Panc1 (cell line): Measurements from ENCODE around the gene AMN. TPM values are rescaled to one million over a fixed set of nuclear protein-coding genes. Genes with fewer than 3 reads are reported as not detected.

Experiments used
- ATAC-seq: fragments of 200-7000 bp; cut with Tn5 transposase; 2 replicates; pipeline ENCODE4 v1.9.1; 2020; ENCODE audit warnings: mild to moderate bottlenecking, moderate library complexity
- BruUV-seq: library from RNA; stranded (reverse); fragments of 400-500 nt; replicated peaks from 2 replicates; lab custom pipeline; 2021; lab: Mats Ljungman, UMichigan
- CTCF ChIA-PET: fragments of 300-600 bp; sonication (Branson Sonifier 250); formaldehyde crosslinking; loops from one replicate; lab custom pipeline; 2022; ENCODE audit warnings: antibody characterized with exemption; lab: Charles Lee
- POLR2A ChIA-PET: fragments of 300-600 bp; sonication (Branson Sonifier 250); formaldehyde crosslinking; loops from one replicate; lab custom pipeline; 2022; ENCODE audit warnings: antibody characterized with exemption; lab: Charles Lee
- DNase-seq: peaks from one replicate; pipeline ENCODE4 v3.0.0-alpha.2; 2010; ENCODE audit warnings: low read depth, low spot score
- H3K27ac ChIP-seq: 2 replicates; pipeline ENCODE4 v1.5.1; 2011; ENCODE audit warnings: mild to moderate bottlenecking, low read length, inconsistent platforms
- H3K27me3 ChIP-seq: fragments of 200-500 bp; sonication (Bioruptor generic); 2 replicates; pipeline ENCODE4 v1.6.0; 2014; ENCODE audit warnings: low read length, inconsistent platforms; ENCODE audit not compliant: control insufficient read depth, insufficient read depth
- H3K36me3 ChIP-seq: fragments of 200-500 bp; sonication (Bioruptor generic); 2 replicates; pipeline ENCODE4 v1.5.1; 2014; ENCODE audit warnings: inconsistent platforms, mild to moderate bottlenecking, low read length, moderate library complexity; ENCODE audit not compliant: control insufficient read depth, insufficient read depth
- H3K4me1 ChIP-seq: 2 replicates; pipeline ENCODE4 v1.5.1; 2011; ENCODE audit warnings: inconsistent platforms, mild to moderate bottlenecking, low read length, moderate library complexity; ENCODE audit not compliant: control insufficient read depth, insufficient read depth
- H3K4me3 ChIP-seq, 2 experiments: 2 replicates each; pipeline ENCODE4 v1.5.1; 2011 to 2012; ENCODE audit warnings: low read depth in 2 of 2, low read length in 2 of 2, mild to moderate bottlenecking in 2 of 2, inconsistent platforms in 1 of 2, moderate library complexity in 1 of 2
- H3K9me3 ChIP-seq: fragments of 200-500 bp; sonication (Bioruptor generic); 2 replicates; pipeline ENCODE4 v1.5.1; 2014; ENCODE audit warnings: low read depth, mild to moderate bottlenecking, inconsistent platforms, low read length, moderate library complexity; ENCODE audit not compliant: control insufficient read depth, insufficient read depth
- POLR2AphosphoS5 ChIP-seq: IDR thresholded peaks from 2 replicates; pipeline ENCODE4 v1.6.1; 2012; ENCODE audit warnings: mild to moderate bottlenecking, low read depth, low read length, moderate library complexity
- SIN3A ChIP-seq: IDR thresholded peaks from 2 replicates; pipeline ENCODE4 v1.6.1; 2012; ENCODE audit warnings: low read depth, mild to moderate bottlenecking, low read length, moderate library complexity, borderline replicate concordance; ENCODE audit not compliant: insufficient read depth
- TCF7L2 ChIP-seq: IDR thresholded peaks from 2 replicates; pipeline ENCODE4 v1.6.1; 2011; ENCODE audit warnings: mild to moderate bottlenecking, low read depth, low read length, inconsistent platforms
- in situ Hi-C: cut with HindIII; loops from 2 replicates; pipeline ENCODE4 v1.10.0; 2016; ENCODE audit warnings: low sequenced_read_pairs, low pct_unique_long_range_greater_than_20kb
- intact Hi-C: fragments of 100-400 bp; cut with micrococcal nuclease; formaldehyde crosslinking; loops from one replicate; pipeline ENCODE4 v1.10.0; 2022; ENCODE audit not compliant: unreplicated experiment
- total RNA-seq: library from RNA; stranded (reverse); gene quantifications from one replicate; pipeline ENCODE4 v1.2.1, GENCODE V29; 2021; ENCODE audit not compliant: unreplicated experiment
- TF ChIP-seq, protein P1 (sequence below), 2 experiments: IDR thresholded peaks; 2 replicates each; pipeline ENCODE4 v1.6.1; 2011 to 2012; ENCODE audit warnings: low read depth in 2 of 2, control low read depth in 1 of 2, low read length in 1 of 2, mild to moderate bottlenecking in 1 of 2, moderate library complexity in 1 of 2; ENCODE audit not compliant: insufficient read depth in 1 of 2
- TF ChIP-seq, protein P2 (sequence below): fragments of 450-650 bp; IDR thresholded peaks from 2 replicates; pipeline ENCODE4 v1.5.1; 2017; ENCODE audit warnings: mild to moderate bottlenecking

The AMN gene
- total RNA-seq, 1 experiment from 2014 or later, result 0.44 TPM

- in situ Hi-C loops (no loop called here), intact Hi-C loops (no loop called here)
- POLR2A ChIA-PET, result no interaction called here
- TF ChIP-seq, protein P1, sequence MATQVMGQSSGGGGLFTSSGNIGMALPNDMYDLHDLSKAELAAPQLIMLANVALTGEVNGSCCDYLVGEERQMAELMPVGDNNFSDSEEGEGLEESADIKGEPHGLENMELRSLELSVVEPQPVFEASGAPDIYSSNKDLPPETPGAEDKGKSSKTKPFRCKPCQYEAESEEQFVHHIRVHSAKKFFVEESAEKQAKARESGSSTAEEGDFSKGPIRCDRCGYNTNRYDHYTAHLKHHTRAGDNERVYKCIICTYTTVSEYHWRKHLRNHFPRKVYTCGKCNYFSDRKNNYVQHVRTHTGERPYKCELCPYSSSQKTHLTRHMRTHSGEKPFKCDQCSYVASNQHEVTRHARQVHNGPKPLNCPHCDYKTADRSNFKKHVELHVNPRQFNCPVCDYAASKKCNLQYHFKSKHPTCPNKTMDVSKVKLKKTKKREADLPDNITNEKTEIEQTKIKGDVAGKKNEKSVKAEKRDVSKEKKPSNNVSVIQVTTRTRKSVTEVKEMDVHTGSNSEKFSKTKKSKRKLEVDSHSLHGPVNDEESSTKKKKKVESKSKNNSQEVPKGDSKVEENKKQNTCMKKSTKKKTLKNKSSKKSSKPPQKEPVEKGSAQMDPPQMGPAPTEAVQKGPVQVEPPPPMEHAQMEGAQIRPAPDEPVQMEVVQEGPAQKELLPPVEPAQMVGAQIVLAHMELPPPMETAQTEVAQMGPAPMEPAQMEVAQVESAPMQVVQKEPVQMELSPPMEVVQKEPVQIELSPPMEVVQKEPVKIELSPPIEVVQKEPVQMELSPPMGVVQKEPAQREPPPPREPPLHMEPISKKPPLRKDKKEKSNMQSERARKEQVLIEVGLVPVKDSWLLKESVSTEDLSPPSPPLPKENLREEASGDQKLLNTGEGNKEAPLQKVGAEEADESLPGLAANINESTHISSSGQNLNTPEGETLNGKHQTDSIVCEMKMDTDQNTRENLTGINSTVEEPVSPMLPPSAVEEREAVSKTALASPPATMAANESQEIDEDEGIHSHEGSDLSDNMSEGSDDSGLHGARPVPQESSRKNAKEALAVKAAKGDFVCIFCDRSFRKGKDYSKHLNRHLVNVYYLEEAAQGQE (IDR thresholded peaks at IDR 0.05; ENCODE audit: insufficient read depth in 1 of 2, low read depth in 2 of 2, low read length in 1 of 2), result no peak
- no peak for TF ChIP-seq TCF7L2
- TF ChIP-seq SIN3A, result no peak
- TF ChIP-seq, protein P2, sequence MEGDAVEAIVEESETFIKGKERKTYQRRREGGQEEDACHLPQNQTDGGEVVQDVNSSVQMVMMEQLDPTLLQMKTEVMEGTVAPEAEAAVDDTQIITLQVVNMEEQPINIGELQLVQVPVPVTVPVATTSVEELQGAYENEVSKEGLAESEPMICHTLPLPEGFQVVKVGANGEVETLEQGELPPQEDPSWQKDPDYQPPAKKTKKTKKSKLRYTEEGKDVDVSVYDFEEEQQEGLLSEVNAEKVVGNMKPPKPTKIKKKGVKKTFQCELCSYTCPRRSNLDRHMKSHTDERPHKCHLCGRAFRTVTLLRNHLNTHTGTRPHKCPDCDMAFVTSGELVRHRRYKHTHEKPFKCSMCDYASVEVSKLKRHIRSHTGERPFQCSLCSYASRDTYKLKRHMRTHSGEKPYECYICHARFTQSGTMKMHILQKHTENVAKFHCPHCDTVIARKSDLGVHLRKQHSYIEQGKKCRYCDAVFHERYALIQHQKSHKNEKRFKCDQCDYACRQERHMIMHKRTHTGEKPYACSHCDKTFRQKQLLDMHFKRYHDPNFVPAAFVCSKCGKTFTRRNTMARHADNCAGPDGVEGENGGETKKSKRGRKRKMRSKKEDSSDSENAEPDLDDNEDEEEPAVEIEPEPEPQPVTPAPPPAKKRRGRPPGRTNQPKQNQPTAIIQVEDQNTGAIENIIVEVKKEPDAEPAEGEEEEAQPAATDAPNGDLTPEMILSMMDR, result no peak
- TF ChIP-seq POLR2AphosphoS5, result no peak
- ATAC-seq (no peak), DNase-seq (no peak)
- no TSS peak for BruUV-seq
- Histone ChIP-seq H3K36me3 (peaks cover 2% of the 10 kb centered on the region), H3K9me3 (no peaks in the 10 kb centered on the region), H3K27ac (no peak overlapping the region), H3K4me1 (no peaks in the 10 kb centered on the region), H3K27me3 (no peaks in the 10 kb centered on the region), H3K4me3 (no peak overlapping the region)
- CTCF ChIA-PET, result no interaction called here
Observed at GRCh38 chr14:102958461-102958860, 36.0 kb downstream of the AMN start.

DNA sequence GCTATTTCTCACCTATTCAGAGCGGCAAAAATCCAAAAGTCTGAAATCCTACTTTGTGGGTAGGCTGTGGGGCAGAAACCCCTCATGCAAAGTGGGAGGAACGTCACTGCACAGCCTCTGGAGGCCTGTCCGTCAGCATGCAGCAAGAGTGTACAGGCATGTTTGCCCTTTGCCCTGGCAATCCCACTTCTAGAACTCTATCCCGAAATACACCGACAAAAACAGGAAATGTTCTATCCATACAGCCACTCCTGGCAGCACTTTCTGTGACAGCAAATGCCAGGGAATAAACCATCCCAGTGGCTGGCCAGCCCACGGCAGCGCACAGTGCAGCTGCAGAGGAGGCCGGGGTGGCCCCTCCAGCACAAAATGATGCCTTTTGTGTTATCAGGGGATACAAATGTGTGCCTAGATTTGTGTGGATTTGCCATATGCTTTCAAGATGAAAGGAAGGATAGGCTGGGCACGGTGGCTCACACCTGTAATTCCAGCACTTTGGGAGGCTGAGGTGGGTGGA is 39.7 kb downstream of the AMN start:
- Histone ChIP-seq H3K27ac (no peak overlapping the region), H3K36me3 (peaks cover 5% of the 10 kb centered on the region), H3K4me3 (no peak overlapping the region), H3K9me3 (no peaks in the 10 kb centered on the region), H3K27me3 (no peaks in the 10 kb centered on the region), H3K4me1 (no peaks in the 10 kb centered on the region)
- in situ Hi-C loops, result no loop called here
- POLR2A ChIA-PET, result no interaction called here
- no TSS peak for BruUV-seq
- CTCF ChIA-PET, result no interaction called here
- intact Hi-C loops, result no loop called here
- DNase-seq, result no peak
- TF ChIP-seq POLR2AphosphoS5 (no peak), SIN3A (no peak), TCF7L2 (no peak)
- TF ChIP-seq, protein P2, result no peak
- TF ChIP-seq, protein P1 (IDR thresholded peaks at IDR 0.05; ENCODE audit: insufficient read depth in 1 of 2, low read depth in 2 of 2, low read length in 1 of 2), result no peak
- ATAC-seq, result no peak
